Endothelial cell of umbilical vein (primary cell): ENCODE measurements around the gene DISP3. TPM values are rescaled to one million over a fixed set of nuclear protein-coding genes. Genes with fewer than 3 reads are reported as not detected.

Experiments
- BruUV-seq: library from RNA; stranded (reverse); fragments of 400-500 nt; replicated peaks from 2 replicates; lab custom pipeline; 2021; lab: Mats Ljungman, UMichigan
- CTCF ChIA-PET: fragments of 300-600, 350-600 bp; sonication (Branson Sonifier 250); formaldehyde crosslinking; loops from one replicate; lab custom pipeline; 2021; ENCODE audit warnings: antibody characterized with exemption, inconsistent platforms; lab: Charles Lee
- POLR2A ChIA-PET: fragments of 300-600, 350-600 bp; sonication (Branson Sonifier 250); formaldehyde crosslinking; loops from one replicate; lab custom pipeline; 2021; ENCODE audit warnings: antibody characterized with exemption, inconsistent platforms; lab: Charles Lee
- DNase-seq: peaks from one replicate; pipeline ENCODE4 v3.0.0-alpha.2; 2011; ENCODE audit warnings: low read depth, low spot score
- FAIRE-seq: peaks from 2 replicates; lab custom pipeline; 2011; peaks lifted over from hg19 to GRCh38; lab: Jason Lieb, UNC
- H2AFZ ChIP-seq: 2 replicates; pipeline ENCODE4 v1.6.0; 2012; ENCODE audit warnings: low read depth, low read length, control low read depth, inconsistent platforms
- H3K27ac ChIP-seq: 2 replicates; pipeline ENCODE4 v1.5.1; 2011; ENCODE audit warnings: low read depth, mild to moderate bottlenecking, control low read depth, low read length, moderate library complexity; ENCODE audit not compliant: insufficient read depth
- H3K27me3 ChIP-seq, 2 experiments: 2 replicates each; pipeline versions ENCODE4 v1.6.0 to v1.6.1; 2011; ENCODE audit warnings: low read length in 2 of 2, mixed read lengths in 1 of 2; ENCODE audit not compliant: control insufficient read depth in 2 of 2, insufficient read depth in 2 of 2
- H3K36me3 ChIP-seq, 2 experiments: 2 replicates in 1 of 2; 3 replicates in 1 of 2; pipeline ENCODE4 v1.5.1; 2011; ENCODE audit warnings: low read length in 2 of 2, mild to moderate bottlenecking in 1 of 2, moderate library complexity in 1 of 2; ENCODE audit not compliant: control insufficient read depth in 2 of 2, insufficient read depth in 2 of 2; ENCODE audit errors: extremely low read depth in 1 of 2
- H3K4me1 ChIP-seq: 3 replicates; pipeline ENCODE4 v1.5.1; 2011; ENCODE audit warnings: mild to moderate bottlenecking, low read length; ENCODE audit not compliant: control insufficient read depth, insufficient read depth; ENCODE audit errors: extremely low read depth
- H3K4me2 ChIP-seq: 2 replicates; pipeline ENCODE4 v1.6.1; 2011; ENCODE audit warnings: low read length, control low read depth, mixed read lengths; ENCODE audit not compliant: insufficient read depth
- H3K4me3 ChIP-seq, 3 experiments: fragments of 200-600 bp in 1 of 3; sonication (generic), shearing (Covaris generic) in 1 of 3; replicated peaks in 1 of 3; 2 replicates each; pipeline ENCODE4 v1.5.1; 2011 to 2016; ENCODE audit warnings: control low read depth in 3 of 3, low read length in 3 of 3, mild to moderate bottlenecking in 2 of 3, inconsistent platforms in 1 of 3, low read depth in 1 of 3, moderate library complexity in 1 of 3; ENCODE audit not compliant: insufficient read depth in 1 of 3
- H3K79me2 ChIP-seq: 2 replicates; pipeline ENCODE4 v1.6.0; 2012; ENCODE audit warnings: low read length, inconsistent platforms; ENCODE audit not compliant: control insufficient read depth, insufficient read depth
- H3K9ac ChIP-seq: replicated peaks from 2 replicates; pipeline ENCODE3; 2011; ENCODE audit warnings: low read length, control low read depth; ENCODE audit not compliant: insufficient read depth; ENCODE audit errors: extremely low read depth
- H3K9me1 ChIP-seq: replicated peaks from 3 replicates; pipeline ENCODE4 v1.6.0; 2011; ENCODE audit warnings: mild to moderate bottlenecking, low read length; ENCODE audit not compliant: control insufficient read depth, insufficient read depth; ENCODE audit errors: extremely low read depth
- H3K9me3 ChIP-seq: replicated peaks from 2 replicates; pipeline ENCODE4 v1.5.1; 2012; ENCODE audit warnings: low read length, inconsistent platforms; ENCODE audit not compliant: control insufficient read depth, insufficient read depth
- H4K20me1 ChIP-seq: replicated peaks from 2 replicates; pipeline ENCODE3; 2011; ENCODE audit warnings: mild to moderate bottlenecking, low read length; ENCODE audit not compliant: control insufficient read depth, insufficient read depth; ENCODE audit errors: extremely low read depth
- CTCF ChIP-seq, 2 donors: IDR thresholded peaks; 1 replicate in 1 of 2; 2 replicates in 1 of 2; pipeline ENCODE4 v1.5.1; 2011; ENCODE audit warnings: low read length in 2 of 2, mild to moderate bottlenecking in 2 of 2, moderate library complexity in 2 of 2, control low read depth in 1 of 2, inconsistent platforms in 1 of 2, low read depth in 1 of 2; ENCODE audit not compliant: insufficient read depth in 1 of 2; ENCODE audit errors: extremely low read depth in 1 of 2
- EZH2 ChIP-seq: IDR thresholded peaks from 2 replicates; pipeline ENCODE4 v1.6.1; 2012; ENCODE audit warnings: borderline replicate concordance, low read depth, mild to moderate bottlenecking, moderate library complexity, low read length, inconsistent platforms; ENCODE audit not compliant: severe bottlenecking
- FOS ChIP-seq: IDR thresholded peaks from 2 replicates; pipeline ENCODE4 v1.6.1; 2011; ENCODE audit warnings: mild to moderate bottlenecking, low read length, moderate library complexity, borderline replicate concordance; ENCODE audit not compliant: insufficient read depth
- GATA2 ChIP-seq: IDR thresholded peaks from 2 replicates; pipeline ENCODE4 v1.7.0; 2011; ENCODE audit warnings: low read depth, mild to moderate bottlenecking, moderate library complexity, mixed read lengths, low read length; ENCODE audit not compliant: insufficient read length, insufficient read depth
- JUN ChIP-seq: IDR thresholded peaks from 2 replicates; pipeline ENCODE4 v1.6.1; 2011; ENCODE audit warnings: borderline replicate concordance, low read depth; ENCODE audit not compliant: insufficient read length, insufficient read depth
- MAX ChIP-seq: IDR thresholded peaks from 2 replicates; pipeline ENCODE4 v1.6.1; 2011; ENCODE audit not compliant: insufficient read depth, insufficient read length
- MYC ChIP-seq: IDR thresholded peaks from one replicate; pipeline ENCODE4 v1.6.1; 2011; ENCODE audit warnings: mild to moderate bottlenecking, low read depth, low read length
- POLR2A ChIP-seq: IDR thresholded peaks from 2 replicates; pipeline ENCODE4 v1.6.1; 2012; ENCODE audit warnings: low read depth, mild to moderate bottlenecking, control low read depth, low read length
- POLR2AphosphoS5 ChIP-seq: IDR thresholded peaks from 2 replicates; pipeline ENCODE4 v1.6.1; 2012; ENCODE audit warnings: low read depth, mild to moderate bottlenecking, control low read depth, low read length, moderate library complexity; ENCODE audit not compliant: insufficient read depth
- dilution Hi-C: fragments of 300-500 bp; cut with MboI; formaldehyde crosslinking; loops from one replicate; pipeline ENCODE4 v1.15.0; 2019; ENCODE audit warnings: low sequenced_read_pairs; ENCODE audit not compliant: extremely low pct_ligation_motif_present
- intact Hi-C: fragments of 100-400 bp; cut with micrococcal nuclease; formaldehyde crosslinking; loops from one replicate; pipeline ENCODE4 v1.10.0; 2022
- polyA plus RNA-seq, 4 experiments: library from polyadenylated mRNA; depleted of rRNA in 3 of 4; stranded (reverse) in 3 of 4; unstranded in 1 of 4; fragments of >200 nt; gene quantifications; 2 replicates each; pipeline versions ENCODE4 v1.2.1 to v1.2.3, GENCODE V29; 2011 to 2012; ENCODE audit warnings: missing spikeins in 1 of 4
- total RNA-seq: library from RNA; stranded (reverse); gene quantifications from 2 replicates; pipeline ENCODE4 v1.2.3, GENCODE V29; 2021

Gene DISP3
- total and polyA plus RNA-seq, 2 donors (not counting 3 experiments of a cell fraction or from before 2014, with no cell fraction given), result 0.26 to 0.49 TPM

- no peak overlapping the region for H3K4me2 ChIP-seq
- POLR2A ChIA-PET, result no interaction called here
- H3K27ac ChIP-seq, result no peak overlapping the region
- no TSS peak for BruUV-seq
- no peaks in the 10 kb centered on the region for H3K27me3 ChIP-seq
- no peaks in the 10 kb centered on the region for H3K36me3 ChIP-seq
- no peak overlapping the region for H3K4me3 ChIP-seq
- DNase-seq (no peak), FAIRE-seq (no peak)
- H3K9me1 ChIP-seq, result no peaks in the 10 kb centered on the region
- CTCF ChIA-PET, result no interaction called here
- dilution Hi-C loops (no loop called here), intact Hi-C loops (no loop called here)
- no peaks in the 10 kb centered on the region for H3K4me1 ChIP-seq
- H2AFZ ChIP-seq, result no peak overlapping the region
- no peak overlapping the region for H3K9ac ChIP-seq
- no peaks in the 10 kb centered on the region for H4K20me1 ChIP-seq
- TF ChIP-seq JUN (no peak), POLR2A (no peak), GATA2 (no peak), FOS (no peak), CTCF (IDR thresholded peaks at IDR 0.05; ENCODE audit: extremely low read depth in 1 of 2, insufficient read depth in 1 of 2, low read depth in 1 of 2, low read length in 2 of 2) (no peak), MYC (no peak), EZH2 (no peak), POLR2AphosphoS5 (no peak), MAX (no peak)
- H3K9me3 ChIP-seq, result no peaks in the 10 kb centered on the region
- H3K79me2 ChIP-seq, result no peaks in the 10 kb centered on the region
Measured at GRCh38 chr1:11529763-11530730, 51.1 kb downstream of the DISP3 start.
